Fibroblast of lung (primary cell): ENCODE results near the gene GPAM.

Experiments used
- CTCF ChIP-seq, 2 donors: IDR thresholded peaks in 1 of 2; conservative IDR thresholded peaks in 1 of 2; 1 replicate in 1 of 2; 2 replicates in 1 of 2; pipeline ENCODE4 v1.5.1; 2011 to 2012; ENCODE audit warnings: low read length in 2 of 2, control low read depth in 1 of 2, inconsistent platforms in 1 of 2, low read depth in 1 of 2, mild to moderate bottlenecking in 1 of 2
- EZH2 ChIP-seq: IDR thresholded peaks from 2 replicates; pipeline ENCODE4 v1.5.1; 2012; ENCODE audit warnings: low read length, control low read depth, mild to moderate bottlenecking; ENCODE audit errors: missing control alignments

- no peak for TF ChIP-seq CTCF (conservative IDR thresholded peaks at IDR 0.05 in 1 of 2, IDR thresholded peaks at IDR 0.05 in 1 of 2; ENCODE audit: low read depth in 1 of 2, low read length in 2 of 2)
- TF ChIP-seq EZH2 = no peak
These were observed 46.9 kb downstream of the GPAM start for GRCh38 chr10:112136486-112137153.
